Fibroblast of the aortic adventitia (primary cell): ENCODE measurements around the gene AKR1B15. TPM values are rescaled to one million over a fixed set of nuclear protein-coding genes. Genes with fewer than 3 reads are reported as not detected.
"Not testable (repeated sequence)": the region's sequence is repeated elsewhere in the genome, so short reads cannot be mapped to it uniquely, and the experiment has no call there.

Experiments
- DNase-seq: peaks from one replicate; pipeline ENCODE4 v3.0.0-alpha.2; 2010; ENCODE audit warnings: low read depth
- H3K4me3 ChIP-seq: 2 replicates; pipeline ENCODE4 v1.5.1; 2011; ENCODE audit warnings: low read depth, mild to moderate bottlenecking, control low read depth, low read length, moderate library complexity
- total RNA-seq: library from RNA; depleted of rRNA; stranded (reverse); fragments of >200 nt; gene quantifications from 2 replicates; pipeline ENCODE4 v1.2.3, GENCODE V29; 2012; ENCODE audit warnings: low replicate concordance
- TF ChIP-seq, protein P1 (sequence below): IDR thresholded peaks from 2 replicates; pipeline ENCODE4 v1.5.1; 2011; ENCODE audit warnings: mild to moderate bottlenecking, low read length, control low read depth, inconsistent platforms; ENCODE audit not compliant: insufficient read depth

The AKR1B15 gene
- total RNA-seq, 1 donor: not detected

- H3K4me3 ChIP-seq: no peak overlapping the region
- no peak for DNase-seq
- TF ChIP-seq, protein P1, sequence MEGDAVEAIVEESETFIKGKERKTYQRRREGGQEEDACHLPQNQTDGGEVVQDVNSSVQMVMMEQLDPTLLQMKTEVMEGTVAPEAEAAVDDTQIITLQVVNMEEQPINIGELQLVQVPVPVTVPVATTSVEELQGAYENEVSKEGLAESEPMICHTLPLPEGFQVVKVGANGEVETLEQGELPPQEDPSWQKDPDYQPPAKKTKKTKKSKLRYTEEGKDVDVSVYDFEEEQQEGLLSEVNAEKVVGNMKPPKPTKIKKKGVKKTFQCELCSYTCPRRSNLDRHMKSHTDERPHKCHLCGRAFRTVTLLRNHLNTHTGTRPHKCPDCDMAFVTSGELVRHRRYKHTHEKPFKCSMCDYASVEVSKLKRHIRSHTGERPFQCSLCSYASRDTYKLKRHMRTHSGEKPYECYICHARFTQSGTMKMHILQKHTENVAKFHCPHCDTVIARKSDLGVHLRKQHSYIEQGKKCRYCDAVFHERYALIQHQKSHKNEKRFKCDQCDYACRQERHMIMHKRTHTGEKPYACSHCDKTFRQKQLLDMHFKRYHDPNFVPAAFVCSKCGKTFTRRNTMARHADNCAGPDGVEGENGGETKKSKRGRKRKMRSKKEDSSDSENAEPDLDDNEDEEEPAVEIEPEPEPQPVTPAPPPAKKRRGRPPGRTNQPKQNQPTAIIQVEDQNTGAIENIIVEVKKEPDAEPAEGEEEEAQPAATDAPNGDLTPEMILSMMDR: no peak
These were observed 9.4 kb upstream of the AKR1B15 start for GRCh38 chr7:134539380-134540004.

DNA sequence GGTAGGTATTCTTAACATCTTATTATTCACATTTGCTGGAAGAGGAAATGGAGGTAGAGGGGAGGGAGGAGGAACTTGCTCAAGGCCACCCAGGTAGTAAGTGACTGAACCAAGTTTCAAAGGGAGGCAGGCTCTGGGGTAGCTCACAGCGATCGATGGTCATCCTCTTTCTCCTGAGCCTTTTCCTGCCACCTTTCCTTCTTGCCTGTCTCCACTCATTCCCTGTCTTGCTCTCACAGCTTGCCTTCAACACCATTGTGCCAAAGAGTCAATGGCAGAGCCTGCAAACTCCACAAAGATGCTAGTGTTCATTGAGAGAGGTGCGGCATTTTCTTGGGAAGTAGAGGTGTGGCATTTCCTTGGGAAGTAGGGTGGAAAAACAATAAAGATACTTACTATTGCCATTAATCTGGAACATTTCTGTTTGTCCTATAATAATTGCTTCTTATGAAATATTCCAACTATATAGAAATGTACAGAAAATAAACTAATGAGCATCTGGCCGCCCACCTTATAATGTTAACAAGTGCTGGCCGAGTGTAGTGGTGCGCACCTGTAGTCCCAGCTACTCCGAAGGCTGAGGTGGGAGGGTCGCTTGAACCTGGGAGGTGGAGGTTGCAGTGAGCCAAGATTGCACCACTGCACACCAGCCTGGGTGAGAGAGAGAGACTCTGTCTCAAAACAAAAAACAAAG is 7.3 kb upstream of the AKR1B15 start:
- H3K4me3 ChIP-seq, DNase-seq: not testable (repeated sequence)

- H3K4me3 ChIP-seq: no peak overlapping the region
- no peak for DNase-seq
- TF ChIP-seq, protein P1: no peak
These were observed 6.6 kb upstream of the AKR1B15 start for GRCh38 chr7:134542195-134542771.

- H3K4me3 ChIP-seq: no peak overlapping the region
- TF ChIP-seq, protein P1: no peak
- DNase-seq: no peak
These were observed 3.5 kb upstream of the AKR1B15 start for GRCh38 chr7:134545380-134545779.

DNA sequence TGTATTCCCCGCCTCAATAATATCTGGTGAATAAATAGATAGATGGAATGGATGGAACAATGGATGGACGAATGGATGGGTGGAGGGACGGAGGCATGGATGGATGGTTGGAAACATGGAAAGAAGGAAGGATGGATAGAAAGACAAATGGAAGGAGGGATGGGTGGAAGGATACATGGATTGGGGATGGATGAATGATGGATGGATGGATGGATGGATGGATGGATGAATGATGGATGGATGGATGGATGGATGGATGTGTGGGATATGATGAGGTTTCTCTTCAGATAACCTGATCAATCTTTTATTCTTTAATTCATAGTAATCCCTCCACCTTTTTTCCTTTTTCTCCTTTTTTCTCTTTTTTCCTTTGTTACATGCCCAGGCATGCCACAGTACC is 3.0 kb upstream of the AKR1B15 start:
- TF ChIP-seq, protein P1: no peak

GRCh38 chr7:134546955-134547354 is 2.0 kb upstream of the AKR1B15 start:
- TF ChIP-seq, protein P1: no peak
- DNase-seq: no peak
- no peak overlapping the region for H3K4me3 ChIP-seq

More for the DNA sequence above, 3.0 kb upstream of the AKR1B15 start:
- DNase-seq: no peak
- no peak overlapping the region for H3K4me3 ChIP-seq

GRCh38 chr7:134547397-134548054 is 1.4 kb upstream of the AKR1B15 start:
- peak overlapping the region; percentile 67 for H3K4me3 ChIP-seq
- DNase-seq: peak; percentile 76
- TF ChIP-seq, protein P1: peak; percentile 88
